ENCODE results near the gene CARD11. TPM values are rescaled to one million over a fixed set of nuclear protein-coding genes. Genes with fewer than 3 reads are reported as not detected.

The CARD11 gene
- total RNA-seq, 1 donor from 2014 or later = 6.3 TPM

- DNase-seq (ENCODE audit: low read depth) (no peak), FAIRE-seq (no peak)
- Histone ChIP-seq H3K4me3 (ENCODE audit: low read depth, low read length) (no peak overlapping the region), H3K36me3 (ENCODE audit: control insufficient read depth, insufficient read depth, low read length) (no peaks in the 10 kb centered on the region), H3K27me3 (ENCODE audit: control insufficient read depth, insufficient read depth, low read length) (no peaks in the 10 kb centered on the region)
- TF ChIP-seq CTCF (IDR thresholded peaks at IDR 0.05; ENCODE audit: insufficient read depth, low read length, severe bottlenecking) = no peak
Observed at GRCh38 chr7:2975821-2976371, 67.8 kb downstream of the CARD11 start.

GRCh38 chr7:2974093-2974819 is 69.4 kb downstream of the CARD11 start:
- no peak for TF ChIP-seq CTCF (IDR thresholded peaks at IDR 0.05; ENCODE audit: insufficient read depth, low read length, severe bottlenecking)
- Histone ChIP-seq H3K36me3 (ENCODE audit: control insufficient read depth, insufficient read depth, low read length) (no peaks in the 10 kb centered on the region), H3K4me3 (ENCODE audit: low read depth, low read length) (no peak overlapping the region), H3K27me3 (ENCODE audit: control insufficient read depth, insufficient read depth, low read length) (no peaks in the 10 kb centered on the region)
- DNase-seq (ENCODE audit: low read depth) = no peak
- no peak for FAIRE-seq

GRCh38 chr7:2972835-2973161 is 70.9 kb downstream of the CARD11 start:
- no peak overlapping the region for H3K4me3 ChIP-seq (ENCODE audit: low read depth, low read length)

GRCh38 chr7:2971914-2972834 is 71.5 kb downstream of the CARD11 start:
- H3K36me3 ChIP-seq (ENCODE audit: control insufficient read depth, insufficient read depth, low read length) = no peaks in the 10 kb centered on the region
- DNase-seq (ENCODE audit: low read depth) = no peak
- no peak overlapping the region for H3K4me3 ChIP-seq (ENCODE audit: low read depth, low read length)
- no peak for FAIRE-seq
- H3K27me3 ChIP-seq (ENCODE audit: control insufficient read depth, insufficient read depth, low read length) = no peaks in the 10 kb centered on the region
- no peak for TF ChIP-seq CTCF (IDR thresholded peaks at IDR 0.05; ENCODE audit: insufficient read depth, low read length, severe bottlenecking)

More at GRCh38 chr7:2972835-2973161, 70.9 kb downstream of the CARD11 start:
- Histone ChIP-seq H3K27me3 (ENCODE audit: control insufficient read depth, insufficient read depth, low read length) (no peaks in the 10 kb centered on the region), H3K36me3 (ENCODE audit: control insufficient read depth, insufficient read depth, low read length) (no peaks in the 10 kb centered on the region)
- DNase-seq (ENCODE audit: low read depth) = no peak
- FAIRE-seq = no peak
- no peak for TF ChIP-seq CTCF (IDR thresholded peaks at IDR 0.05; ENCODE audit: insufficient read depth, low read length, severe bottlenecking)

- no peaks in the 10 kb centered on the region for H3K36me3 ChIP-seq (ENCODE audit: control insufficient read depth, insufficient read depth, low read length)
- no peak for TF ChIP-seq CTCF (IDR thresholded peaks at IDR 0.05; ENCODE audit: insufficient read depth, low read length, severe bottlenecking)
- DNase-seq (ENCODE audit: low read depth) (no peak), FAIRE-seq (no peak)
- H3K4me3 ChIP-seq (ENCODE audit: low read depth, low read length) = no peak overlapping the region
- H3K27me3 ChIP-seq (ENCODE audit: control insufficient read depth, insufficient read depth, low read length) = no peaks in the 10 kb centered on the region
Observed at GRCh38 chr7:2970861-2971260, 72.8 kb downstream of the CARD11 start.
